Activated naive CD8-positive, alpha-beta T cell treated with anti-CD3 and anti-CD28 coated beads, Interleukin-2, amount 10 ng/mL, durations not matched to agents 7 days and 5 days (primary cell): Measurements from ENCODE around the gene RPS6KA4. TPM values are rescaled to one million over a fixed set of nuclear protein-coding genes. Genes with fewer than 3 reads are reported as not detected.
A peak's percentile ranks its signal among the peaks of the same experiment; 100 is the strongest.
"Not testable (repeated sequence)": the region's sequence is repeated elsewhere in the genome, so short reads cannot be mapped to it uniquely, and the experiment has no call there.

Experiments used
- ATAC-seq: fragments of 150-1000 bp; cut with Tn5 transposase; one replicate; pipeline ENCODE4 v1.10.0; 2021; ENCODE audit warnings: low read depth, moderate library complexity
- POLR2A ChIA-PET: fragments of 350-600 bp; sonication (Branson Sonifier 250); formaldehyde crosslinking; loops from one replicate; lab custom pipeline; 2021; ENCODE audit warnings: antibody characterized with exemption; lab: Charles Lee
- DNase-seq: peaks from one replicate; pipeline ENCODE4 v3.0.0; 2021
- H3K27ac Mint-ChIP-seq: one replicate; pipeline ENCODE4 v1.8.0; 2022; ENCODE audit warnings: mild to moderate bottlenecking, mixed read lengths
- H3K27me3 Mint-ChIP-seq: one replicate; pipeline ENCODE4 v1.8.0; 2022; ENCODE audit warnings: mild to moderate bottlenecking, moderate library complexity, mixed read lengths
- H3K36me3 Mint-ChIP-seq: one replicate; pipeline ENCODE4 v1.8.0; 2021; ENCODE audit warnings: mild to moderate bottlenecking, mixed read lengths
- H3K4me1 Mint-ChIP-seq: one replicate; pipeline ENCODE4 v1.8.0; 2021; ENCODE audit warnings: mixed read lengths
- H3K4me3 Mint-ChIP-seq: one replicate; pipeline ENCODE4 v1.8.0; 2022; ENCODE audit warnings: mild to moderate bottlenecking, moderate library complexity, mixed read lengths
- H3K9me3 Mint-ChIP-seq: one replicate; pipeline ENCODE4 v1.8.0; 2021; ENCODE audit warnings: mixed read lengths
- microRNA-seq: library from miRNA; unstranded; fragments of <30 nt; microRNA quantifications from one replicate; pipeline ENCODE4 v1.2.0, GENCODE V29; 2022
- total RNA-seq, 2 experiments: library from RNA; stranded (reverse); gene quantifications; one replicate each; pipeline ENCODE4 v1.2.3, GENCODE V29; 2021

Gene RPS6KA4
- total RNA-seq, 2 experiments from 2014 or later: 32.4 to 33.9 TPM

- no peak overlapping the region for H3K4me3 Mint-ChIP-seq
- peaks cover 13% of the 10 kb centered on the region for H3K9me3 Mint-ChIP-seq
- no peaks in the 10 kb centered on the region for H3K36me3 Mint-ChIP-seq
- POLR2A ChIA-PET: no interaction called here
- peaks cover 4% of the 10 kb centered on the region for H3K27me3 Mint-ChIP-seq
- peaks cover 2% of the 10 kb centered on the region for H3K4me1 Mint-ChIP-seq
- no peak overlapping the region for H3K27ac Mint-ChIP-seq
- no peak for ATAC-seq
- no peak for DNase-seq
Measured at GRCh38 chr11:64415286-64415685, 56.3 kb downstream of the RPS6KA4 start.

GRCh38 chr11:64415996-64416728 is 57.2 kb downstream of the RPS6KA4 start:
- DNase-seq: no peak
- peaks cover 9% of the 10 kb centered on the region for H3K27me3 Mint-ChIP-seq
- peaks cover 2% of the 10 kb centered on the region for H3K4me1 Mint-ChIP-seq
- H3K9me3 Mint-ChIP-seq: peaks cover 13% of the 10 kb centered on the region
- POLR2A ChIA-PET: no interaction called here
- no peak overlapping the region for H3K27ac Mint-ChIP-seq
- H3K36me3 Mint-ChIP-seq: no peaks in the 10 kb centered on the region
- ATAC-seq: no peak
- no peak overlapping the region for H3K4me3 Mint-ChIP-seq

GRCh38 chr11:64418233-64418632 is 59.3 kb downstream of the RPS6KA4 start:
- Mint-ChIP-seq H3K9me3 (peaks cover 13% of the 10 kb centered on the region), H3K27me3 (peaks cover 22% of the 10 kb centered on the region)
- H3K4me1 Mint-ChIP-seq, ATAC-seq, H3K27ac Mint-ChIP-seq, DNase-seq, H3K4me3 Mint-ChIP-seq, H3K36me3 Mint-ChIP-seq, POLR2A ChIA-PET: not testable (repeated sequence)

- H3K4me3 Mint-ChIP-seq: no peak overlapping the region
- H3K27me3 Mint-ChIP-seq: peaks cover 24% of the 10 kb centered on the region
- H3K9me3 Mint-ChIP-seq: peaks cover 13% of the 10 kb centered on the region
- no peaks in the 10 kb centered on the region for H3K36me3 Mint-ChIP-seq
- H3K4me1 Mint-ChIP-seq: peaks cover 2% of the 10 kb centered on the region
- POLR2A ChIA-PET: interaction anchor here (0.6 kb wide), 1 partner anchor 716 kb away, joined by 4 read pairs; no protein-coding TSS in a partner anchor
- DNase-seq (no peak), ATAC-seq (no peak)
- H3K27ac Mint-ChIP-seq: no peak overlapping the region
Measured at GRCh38 chr11:64419257-64419790, 60.4 kb downstream of the RPS6KA4 start.

- Mint-ChIP-seq H3K27ac (no peak overlapping the region), H3K27me3 (peaks cover 24% of the 10 kb centered on the region), H3K9me3 (peaks cover 11% of the 10 kb centered on the region), H3K4me3 (peak overlapping the region; percentile 3), H3K36me3 (no peaks in the 10 kb centered on the region), H3K4me1 (peaks cover 2% of the 10 kb centered on the region)
- POLR2A ChIA-PET: interaction anchor here (0.6 kb wide), 1 partner anchor 717 kb away, joined by 4 read pairs; no protein-coding TSS in a partner anchor
- no peak for DNase-seq
- no peak for ATAC-seq
Measured at GRCh38 chr11:64419818-64420485, 61.0 kb downstream of the RPS6KA4 start.

Small RNA genes within 50 kb of the gene (microRNA-seq; reads per million reads assigned to microRNA genes)
- gene MIR1237 (2.8 reads per million), gene MIR7155 (not detected)

Other genes starting within 250 kb of the RPS6KA4 start
- gene MACROD1, start 193.0 kb upstream of the RPS6KA4 start, total RNA-seq: 10 to 100 TPM; 13.5 to 16.1 TPM
- 100 to 1,000 TPM; 218 to 219 TPM for gene STIP1, start 173.0 kb upstream of the RPS6KA4 start, total RNA-seq
- gene FERMT3, start 152.4 kb upstream of the RPS6KA4 start, total RNA-seq: 100 to 1,000 TPM; 219 to 231 TPM
- 10 to 100 TPM; 45.0 to 47.8 TPM for gene TRPT1, start 133.0 kb upstream of the RPS6KA4 start, total RNA-seq
- 100 to 1,000 TPM; 102 to 103 TPM for gene NUDT22, start 132.9 kb upstream of the RPS6KA4 start, total RNA-seq
- gene DNAJC4, start 128.6 kb upstream of the RPS6KA4 start, total RNA-seq: 10 to 100 TPM; 59.6 to 60.3 TPM
- gene VEGFB, start 124.6 kb upstream of the RPS6KA4 start, total RNA-seq: 10 to 100 TPM; 93.4 to 98.8 TPM
- 10 to 100 TPM; 27.7 to 28.1 TPM for gene FKBP2, start 118.1 kb upstream of the RPS6KA4 start, total RNA-seq
- gene PPP1R14B, start 112.2 kb upstream of the RPS6KA4 start, total RNA-seq: 100 to 1,000 TPM; 122 to 124 TPM
- 10 to 100 TPM; 18.6 to 18.9 TPM for gene PLCB3, start 107.6 kb upstream of the RPS6KA4 start, total RNA-seq
- gene BAD, start 74.5 kb upstream of the RPS6KA4 start, total RNA-seq: 10 to 100 TPM; 32.9 to 35.8 TPM
- gene GPR137, start 73.3 kb upstream of the RPS6KA4 start, total RNA-seq: 10 to 100 TPM; 31.3 to 32.7 TPM
- not detected for gene KCNK4, start 67.9 kb upstream of the RPS6KA4 start, total RNA-seq
- not detected for gene CATSPERZ, start 58.8 kb upstream of the RPS6KA4 start, total RNA-seq
- 10 to 100 TPM; 33.9 to 35.1 TPM for gene ESRRA, start 53.6 kb upstream of the RPS6KA4 start, total RNA-seq
- 100 to 1,000 TPM; 140 to 151 TPM for gene TRMT112, start 41.6 kb upstream of the RPS6KA4 start, total RNA-seq
- 10 to 100 TPM; 85.1 to 91.2 TPM for gene PRDX5, start 41.0 kb upstream of the RPS6KA4 start, total RNA-seq
- 100 to 1,000 TPM; 132 to 142 TPM for gene CCDC88B, start 19.0 kb upstream of the RPS6KA4 start, total RNA-seq
- not detected for gene SLC22A11, start 196.8 kb downstream of the RPS6KA4 start, total RNA-seq
- gene SLC22A12, start 232.1 kb downstream of the RPS6KA4 start, total RNA-seq: not detected